Stimulated activated CD4-positive, alpha-beta T cell treated with anti-CD3 and anti-CD28 coated beads, Interleukin-4, amount 100 ng/mL, for 24 hours (primary cell): ENCODE results near the gene DNMT3A.
A peak's percentile ranks its signal among the peaks of the same experiment; 100 is the strongest.

Experiments
- DNase-seq: peaks from one replicate; pipeline ENCODE4 v3.0.0-alpha.2; 2020

The DNMT3A gene

GRCh38 chr2:25303633-25304236 lies 38.0 kb downstream of the DNMT3A start:
- DNase-seq, result no peak

DNA sequence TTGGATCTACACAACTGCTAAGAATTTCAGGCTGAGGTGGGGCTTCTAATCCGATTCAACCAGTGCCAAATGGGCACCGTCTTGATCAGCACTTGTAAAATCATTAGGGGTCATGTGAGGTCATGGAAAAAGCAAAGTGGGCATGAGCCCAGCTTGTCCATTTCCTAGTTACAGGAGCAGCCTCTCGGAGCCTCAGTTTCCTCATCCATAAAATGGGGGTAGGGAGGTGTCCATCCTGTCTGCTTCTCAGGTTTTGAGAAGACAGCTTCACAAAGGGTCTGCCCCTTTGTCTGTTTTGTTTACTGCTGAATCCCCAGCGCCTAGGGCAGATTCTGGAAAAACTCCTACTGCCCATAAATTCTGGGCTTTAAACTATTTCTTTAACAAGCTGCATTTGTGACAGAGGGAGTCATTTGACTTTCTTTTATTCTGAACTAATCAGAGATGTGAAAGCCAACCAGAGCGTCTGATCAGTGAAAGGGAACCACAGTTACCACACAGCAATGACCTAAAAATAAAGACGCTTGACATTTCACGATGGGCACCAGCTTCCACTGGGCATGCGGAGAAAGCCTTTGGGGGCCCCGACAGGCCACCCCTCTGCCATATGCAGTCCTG lies 38.9 kb downstream of the DNMT3A start:
- DNase-seq, result no peak

- peak; percentile 76 for DNase-seq
Measured at GRCh38 chr2:25301453-25302352, 40.0 kb downstream of the DNMT3A start.

- DNase-seq, result no peak
Measured at GRCh38 chr2:25300001-25300400, 41.7 kb downstream of the DNMT3A start.

GRCh38 chr2:25298776-25299431 lies 42.8 kb downstream of the DNMT3A start:
- DNase-seq, result no peak

DNA sequence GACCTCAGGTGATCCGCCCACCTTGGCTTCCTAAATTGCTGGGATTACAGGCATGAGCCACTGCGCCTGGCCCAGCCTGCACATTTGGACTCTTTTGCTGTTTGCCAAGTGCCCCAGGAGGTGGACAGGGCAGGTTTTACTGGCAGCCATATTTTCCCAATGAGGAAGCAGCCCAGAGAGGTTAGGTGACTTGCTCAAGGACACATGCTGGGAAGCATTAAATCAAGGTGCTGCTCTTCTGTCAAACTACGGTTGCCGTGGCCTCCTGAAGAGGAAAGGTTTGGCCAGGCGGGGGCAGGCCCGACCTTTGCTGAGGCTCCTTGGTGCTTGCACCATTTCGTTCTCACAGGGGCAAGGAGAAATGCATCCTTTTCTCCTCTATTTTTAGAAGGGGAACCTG lies 44.0 kb downstream of the DNMT3A start:
- DNase-seq, result no peak

- DNase-seq, result no peak
Measured at GRCh38 chr2:25295621-25296020, 46.1 kb downstream of the DNMT3A start.

DNA sequence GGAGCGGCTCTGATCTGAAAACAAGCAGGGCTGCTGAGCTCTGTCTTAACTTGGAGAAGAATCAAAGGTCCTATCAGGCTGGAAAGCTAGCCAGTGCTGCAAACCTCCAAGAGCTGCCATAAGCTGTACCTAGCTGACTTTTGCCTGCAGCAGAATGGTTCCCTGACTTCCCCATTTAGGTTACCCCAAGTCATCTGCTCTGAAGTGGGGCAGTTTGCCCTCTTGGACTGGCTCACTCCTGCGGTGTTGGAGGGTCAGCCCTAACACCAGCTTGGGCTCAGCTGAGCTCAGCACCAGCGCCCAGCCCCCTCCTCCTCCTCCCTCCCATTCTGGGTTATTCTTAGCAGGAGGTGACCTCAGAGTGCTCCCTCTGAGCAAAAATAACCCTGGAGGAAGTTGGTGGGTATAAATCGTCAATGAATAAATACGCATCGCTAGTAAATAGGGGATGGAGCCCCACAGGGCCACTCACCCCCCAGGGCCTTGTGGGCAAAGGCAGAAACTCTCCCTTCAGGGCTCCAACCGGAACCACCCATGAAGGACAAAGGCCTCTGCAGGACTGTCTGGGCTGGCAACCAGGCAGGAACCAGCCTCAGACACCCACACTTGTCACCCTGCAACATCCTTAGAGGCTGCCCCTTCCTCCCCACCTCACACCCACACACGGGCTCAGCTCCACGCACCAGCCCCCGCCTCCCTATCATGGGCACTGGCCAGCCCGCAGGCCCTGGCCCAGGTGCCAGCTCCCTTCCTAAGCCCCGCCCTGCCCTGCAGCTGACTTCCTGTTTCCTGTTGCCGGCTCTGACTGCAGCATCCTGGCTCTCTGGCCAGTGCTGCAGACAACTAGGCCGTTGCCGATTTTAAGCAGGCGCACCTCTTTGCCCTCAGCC lies 46.9 kb downstream of the DNMT3A start:
- peak; percentile 73 for DNase-seq

DNA sequence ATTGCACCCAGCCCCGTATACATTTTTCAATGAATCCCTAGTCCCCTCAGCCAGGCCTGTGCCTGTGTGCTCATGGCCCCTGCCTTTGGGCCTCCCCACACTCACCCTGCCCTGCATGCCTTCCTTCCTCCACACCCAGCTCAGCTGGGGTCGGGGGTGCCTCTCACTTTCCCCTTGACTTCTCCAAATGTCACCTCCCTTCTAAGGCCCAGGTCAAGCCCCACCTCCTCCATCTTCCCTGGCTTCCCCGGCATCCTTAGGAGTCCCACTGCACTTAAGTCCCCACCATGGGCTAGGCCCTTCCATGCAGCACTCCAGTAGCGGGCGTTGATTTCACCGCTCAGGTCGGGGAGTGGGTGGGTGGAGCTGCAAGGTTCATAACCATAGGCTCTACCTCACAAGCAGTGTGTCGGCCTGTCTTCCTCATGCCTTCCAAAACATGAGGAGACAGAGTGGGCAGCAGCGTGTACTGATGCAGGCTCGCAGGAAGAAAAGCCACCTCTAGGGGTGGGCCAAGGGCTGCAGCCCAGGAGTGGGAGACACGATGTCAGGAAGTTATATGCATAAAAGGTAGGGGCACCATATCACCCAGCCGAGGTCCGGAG lies 47.7 kb downstream of the DNMT3A start:
- DNase-seq, result peak; percentile 31

- no peak for DNase-seq
Measured at GRCh38 chr2:25293145-25293544, 48.6 kb downstream of the DNMT3A start.

DNA sequence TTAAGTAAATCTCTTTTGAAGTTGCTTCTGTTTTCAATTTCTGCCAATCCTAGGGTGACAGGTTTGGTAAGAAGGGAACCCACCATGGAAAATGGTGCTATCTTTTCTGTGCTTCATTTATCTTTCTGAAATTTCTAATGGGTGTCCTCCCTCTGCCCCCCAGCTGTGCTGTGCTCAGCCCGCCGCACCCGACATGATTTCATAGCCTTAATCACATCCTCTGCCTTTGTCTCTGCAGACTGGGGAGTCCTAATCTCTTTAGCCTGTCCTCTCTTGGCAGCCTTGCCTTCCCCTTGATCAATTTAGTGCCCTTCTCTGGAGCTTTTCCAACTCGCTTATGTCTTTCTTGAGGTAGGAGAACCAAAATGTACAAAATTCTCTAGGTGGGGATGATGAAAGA lies 49.3 kb downstream of the DNMT3A start:
- no peak for DNase-seq

DNA sequence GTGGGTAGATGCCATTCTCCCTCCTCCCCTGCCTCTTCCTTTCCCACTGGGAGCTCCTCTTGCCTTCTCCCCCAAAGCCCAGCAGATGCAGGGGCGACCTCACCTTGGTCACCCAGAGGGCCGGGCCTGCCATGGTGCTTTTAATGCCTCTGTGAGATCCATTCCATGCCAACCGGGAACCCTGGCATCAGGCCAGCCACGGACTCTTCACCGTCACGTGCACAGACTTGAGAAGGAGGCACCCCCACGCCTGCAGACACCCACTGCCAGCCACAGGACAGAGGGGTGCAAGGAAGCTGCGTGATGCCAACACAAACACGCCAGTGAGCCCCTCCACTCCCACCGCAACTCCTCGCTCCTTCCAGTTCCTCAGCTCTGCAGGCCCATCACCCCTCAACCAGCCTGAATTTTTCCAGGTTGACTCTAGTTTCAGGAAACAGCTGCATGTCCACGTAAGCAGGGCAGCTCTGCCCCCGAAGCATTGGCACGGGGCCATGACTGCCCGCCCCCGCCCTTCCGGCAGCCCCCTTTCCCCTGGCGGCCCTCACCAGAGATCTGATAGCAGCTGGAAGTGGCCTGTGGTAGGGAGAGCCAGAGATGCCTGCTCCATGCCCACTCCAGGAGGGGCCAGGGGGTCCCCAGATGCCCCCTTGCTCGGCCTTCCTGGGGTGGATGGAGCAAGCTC lies 50.8 kb downstream of the DNMT3A start:
- no peak for DNase-seq

DNA sequence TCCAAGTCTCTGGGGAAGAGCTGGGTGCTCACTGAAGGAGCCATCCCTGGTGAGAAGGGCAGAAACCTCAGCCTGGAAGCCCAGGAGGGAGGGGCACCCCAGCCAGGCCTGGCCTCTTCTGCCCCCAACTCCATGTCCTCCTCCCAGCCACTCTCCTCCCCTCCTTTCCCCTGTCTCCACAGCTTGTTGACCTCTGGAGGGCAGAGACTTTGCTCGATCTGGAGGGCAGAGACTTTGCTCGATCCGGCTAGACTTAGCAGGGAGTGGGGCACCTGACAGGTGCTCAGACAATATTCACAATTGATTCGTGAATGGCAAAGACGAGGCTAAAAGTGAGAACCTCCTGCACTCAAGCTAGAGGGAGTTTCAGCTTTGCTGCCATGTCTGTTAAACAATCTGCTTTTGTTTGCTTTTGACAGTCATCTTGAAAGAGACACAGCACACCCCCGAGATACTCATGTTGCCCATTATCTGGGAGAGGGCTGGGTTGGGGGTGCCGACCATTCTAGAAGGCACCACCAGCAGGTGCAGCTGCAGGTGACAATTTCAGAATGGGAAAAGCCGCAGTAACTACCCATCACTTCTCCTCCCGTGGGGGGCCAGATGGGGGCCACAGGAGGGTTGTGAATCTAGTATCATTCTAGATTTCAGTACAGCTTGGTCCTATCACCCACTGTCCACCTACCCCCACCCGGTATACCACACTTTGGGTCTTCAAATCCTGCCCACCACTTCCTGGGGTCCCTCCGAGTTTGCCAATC lies 54.8 kb downstream of the DNMT3A start:
- no peak for DNase-seq

- peak; percentile 65 for DNase-seq
Measured at GRCh38 chr2:25286025-25286400, 55.7 kb downstream of the DNMT3A start.

- no peak for DNase-seq
Measured at GRCh38 chr2:25285265-25286024, 56.3 kb downstream of the DNMT3A start.

- no peak for DNase-seq
Measured at GRCh38 chr2:25284756-25285155, 57.0 kb downstream of the DNMT3A start.

DNA sequence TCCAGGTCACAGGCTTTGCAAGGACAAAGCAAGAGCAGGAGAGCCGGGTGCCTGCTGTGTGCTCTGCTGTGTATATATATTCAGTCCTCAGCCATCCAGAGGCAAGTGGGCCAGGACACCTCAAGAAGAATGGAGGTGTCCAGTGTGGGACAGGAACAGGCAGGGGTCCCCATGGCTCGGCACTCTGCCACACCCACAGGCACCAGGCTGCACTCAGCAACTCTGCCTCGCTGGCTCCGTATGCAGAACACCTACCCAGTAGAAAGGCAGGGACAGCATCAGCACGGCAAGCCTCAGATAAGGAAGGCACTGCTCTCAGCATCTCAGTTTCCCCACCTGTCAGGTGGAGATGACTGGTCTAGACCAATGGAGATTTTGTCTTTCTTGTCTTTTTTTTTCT lies 57.8 kb downstream of the DNMT3A start:
- DNase-seq, result no peak

GRCh38 chr2:25281941-25282340 lies 59.8 kb downstream of the DNMT3A start:
- no peak for DNase-seq

DNA sequence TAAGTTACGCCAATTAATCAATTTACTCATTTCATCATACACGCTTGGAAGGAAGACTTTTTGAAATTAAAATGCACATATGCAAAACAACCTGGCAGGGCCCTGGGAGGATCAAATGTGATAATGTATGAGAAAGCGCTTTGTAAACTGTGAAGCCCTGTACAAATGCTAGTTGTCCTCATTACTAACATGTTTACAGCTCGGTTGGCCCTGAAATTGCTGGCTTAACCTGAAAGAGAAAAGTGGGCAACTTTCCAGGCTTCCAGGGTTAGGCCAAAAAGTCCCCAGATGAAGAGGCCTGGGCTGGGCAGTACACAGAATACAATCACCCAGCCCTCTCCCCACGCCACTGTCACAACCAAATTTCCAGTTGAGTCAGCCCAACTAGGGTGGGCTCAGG lies 60.2 kb downstream of the DNMT3A start:
- no peak for DNase-seq
